Thyroid gland (tissue), 4 donors: ENCODE measurements around the gene CATSPERZ.

Source experiments
- POLR2A ChIP-seq, 2 donors: fragments of 450-650 bp; IDR thresholded peaks; one replicate each; pipeline ENCODE4 v1.6.1; 2017; ENCODE audit warnings: antibody characterized with exemption in 2 of 2, mild to moderate bottlenecking in 2 of 2, moderate library complexity in 1 of 2
- TF ChIP-seq, protein P1 (sequence below), 6 experiments: fragments of 200-600 bp in 3 of 6; fragments of 450-650 bp in 3 of 6; sonication (generic) in 3 of 6; IDR thresholded peaks; one replicate each; pipeline ENCODE4 v1.5.1; 2016 to 2019; ENCODE audit warnings: antibody characterized with exemption in 6 of 6, mild to moderate bottlenecking in 2 of 6, inconsistent platforms in 1 of 6, moderate library complexity in 1 of 6

DNA sequence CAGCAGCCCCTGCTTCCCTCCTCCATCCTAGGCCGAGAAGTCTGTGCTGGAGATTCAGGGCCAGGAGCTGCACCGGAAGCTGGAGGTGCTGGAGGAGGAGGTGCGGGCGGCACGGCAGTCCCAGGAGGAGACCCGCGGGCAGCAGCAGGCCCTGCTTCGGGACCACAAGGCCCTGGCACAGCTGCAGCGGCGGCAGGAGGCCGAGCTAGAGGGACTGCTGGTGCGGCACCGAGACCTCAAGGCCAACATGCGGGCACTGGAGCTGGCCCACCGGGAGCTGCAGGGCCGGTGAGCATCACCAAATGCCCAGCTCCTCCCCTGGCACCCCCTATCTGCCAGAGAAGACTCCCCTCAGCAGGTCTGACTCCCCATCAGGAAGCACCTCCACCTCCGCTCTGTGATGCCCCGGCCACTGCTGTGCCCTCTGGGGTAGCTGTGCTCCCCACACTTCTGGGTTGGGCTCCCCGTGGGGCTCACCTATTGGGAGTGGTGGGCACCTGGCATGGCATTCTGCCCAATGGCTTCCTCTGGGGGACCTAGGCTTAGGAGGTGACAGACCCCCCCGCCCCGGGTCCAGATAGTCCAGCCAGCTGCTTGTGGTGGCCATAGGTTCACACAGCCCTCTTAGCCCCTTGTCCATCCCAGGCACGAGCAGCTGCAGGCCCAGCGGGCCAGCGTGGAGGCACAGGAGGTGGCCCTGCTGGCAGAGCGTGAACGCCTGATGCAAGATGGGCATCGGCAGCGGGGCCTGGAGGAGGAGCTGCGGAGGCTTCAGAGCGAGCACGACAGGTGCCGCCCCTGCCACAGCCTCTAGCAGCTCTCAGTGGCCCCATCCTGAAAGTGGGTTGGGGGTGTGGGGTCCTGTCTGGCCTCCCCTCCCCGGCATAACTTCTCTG lies 52.2 kb downstream of the CATSPERZ start:
- TF ChIP-seq, protein P1, sequence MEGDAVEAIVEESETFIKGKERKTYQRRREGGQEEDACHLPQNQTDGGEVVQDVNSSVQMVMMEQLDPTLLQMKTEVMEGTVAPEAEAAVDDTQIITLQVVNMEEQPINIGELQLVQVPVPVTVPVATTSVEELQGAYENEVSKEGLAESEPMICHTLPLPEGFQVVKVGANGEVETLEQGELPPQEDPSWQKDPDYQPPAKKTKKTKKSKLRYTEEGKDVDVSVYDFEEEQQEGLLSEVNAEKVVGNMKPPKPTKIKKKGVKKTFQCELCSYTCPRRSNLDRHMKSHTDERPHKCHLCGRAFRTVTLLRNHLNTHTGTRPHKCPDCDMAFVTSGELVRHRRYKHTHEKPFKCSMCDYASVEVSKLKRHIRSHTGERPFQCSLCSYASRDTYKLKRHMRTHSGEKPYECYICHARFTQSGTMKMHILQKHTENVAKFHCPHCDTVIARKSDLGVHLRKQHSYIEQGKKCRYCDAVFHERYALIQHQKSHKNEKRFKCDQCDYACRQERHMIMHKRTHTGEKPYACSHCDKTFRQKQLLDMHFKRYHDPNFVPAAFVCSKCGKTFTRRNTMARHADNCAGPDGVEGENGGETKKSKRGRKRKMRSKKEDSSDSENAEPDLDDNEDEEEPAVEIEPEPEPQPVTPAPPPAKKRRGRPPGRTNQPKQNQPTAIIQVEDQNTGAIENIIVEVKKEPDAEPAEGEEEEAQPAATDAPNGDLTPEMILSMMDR (IDR thresholded peaks at IDR 0.05): no peak
- TF ChIP-seq POLR2A (IDR thresholded peaks at IDR 0.05): no peak
